Hindlimb muscle (tissue), 1 donor: ENCODE measurements around the gene NTF3. TPM values are rescaled to one million over a fixed set of nuclear protein-coding genes. Genes with fewer than 3 reads are reported as not detected.

Experiments used
- DNase-seq: peaks from one replicate; pipeline ENCODE4 v3.0.0-alpha.2; 2013
- polyA plus RNA-seq: library from polyadenylated mRNA; unstranded; fragments of 120-200 nt; gene quantifications from one replicate; pipeline ENCODE4 v1.2.1, GENCODE V29; 2013; ENCODE audit not compliant: insufficient read length

NTF3 gene
- polyA plus RNA-seq, 1 donor: 2.4 TPM

DNA sequence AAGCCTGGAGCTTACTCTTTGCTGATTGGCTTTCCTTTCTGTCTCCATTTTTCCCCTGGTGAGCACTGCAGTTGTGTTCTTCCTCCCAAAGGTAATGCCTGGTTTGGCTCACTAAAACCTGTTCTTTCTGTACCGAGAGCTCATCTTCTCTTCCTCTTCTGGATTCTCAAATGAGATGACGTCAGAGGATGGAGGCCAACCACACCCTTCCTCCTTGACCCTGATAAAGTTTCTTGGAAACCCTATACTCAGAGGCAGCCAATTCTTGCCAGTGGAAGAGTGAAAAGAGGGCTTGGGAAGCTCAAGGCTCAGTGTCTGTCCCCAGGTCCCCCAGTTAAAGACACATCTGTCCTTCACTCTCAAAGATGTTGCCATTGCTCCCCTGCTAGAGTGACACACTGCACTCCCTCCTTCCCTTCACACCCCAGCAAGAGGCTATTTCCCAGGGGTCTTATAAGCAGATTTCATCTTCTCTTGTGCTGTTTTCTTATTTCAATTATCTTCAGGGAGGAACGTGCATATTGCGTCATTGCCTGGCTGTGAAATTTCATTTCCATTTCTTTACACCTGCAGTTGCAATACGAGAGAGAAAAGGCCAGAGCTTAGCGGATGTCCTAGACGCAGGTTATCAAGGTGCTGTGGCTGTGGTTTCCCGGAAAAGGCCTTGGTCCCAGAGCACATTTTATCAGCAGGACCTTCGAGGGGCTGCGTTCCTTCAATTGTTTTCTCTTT is 27.3 kb downstream of the NTF3 start:
- no peak for DNase-seq

- no peak for DNase-seq
Measured at GRCh38 chr12:5460817-5461216, 28.9 kb downstream of the NTF3 start.

GRCh38 chr12:5461966-5462365 is 30.1 kb downstream of the NTF3 start:
- DNase-seq: no peak

GRCh38 chr12:5464096-5464495 is 32.2 kb downstream of the NTF3 start:
- DNase-seq: no peak

GRCh38 chr12:5465384-5465783 is 33.5 kb downstream of the NTF3 start:
- DNase-seq: no peak

DNA sequence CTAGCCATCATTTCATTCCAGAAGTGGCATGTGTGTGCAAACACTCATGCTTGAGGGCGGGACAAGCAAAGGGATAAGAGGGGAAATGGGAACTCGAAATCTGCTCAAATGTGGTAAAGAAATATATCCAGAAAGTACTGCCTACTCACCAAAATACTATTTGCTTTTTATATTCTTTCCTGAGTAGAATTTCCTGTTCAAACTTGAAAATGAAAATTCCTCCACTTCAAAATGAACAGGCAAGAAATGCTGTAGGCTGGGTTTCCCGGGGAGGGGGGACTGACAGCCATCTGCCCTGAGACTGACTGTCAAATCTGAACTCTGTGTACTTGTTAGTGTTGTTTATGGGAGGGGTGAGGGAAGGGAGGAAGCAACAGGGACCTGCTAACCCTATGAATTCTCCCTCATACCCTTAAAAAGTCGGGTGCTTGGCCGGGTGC is 34.6 kb downstream of the NTF3 start:
- no peak for DNase-seq

GRCh38 chr12:5467931-5468330 is 36.0 kb downstream of the NTF3 start:
- no peak for DNase-seq

GRCh38 chr12:5470221-5470620 is 38.3 kb downstream of the NTF3 start:
- no peak for DNase-seq

DNA sequence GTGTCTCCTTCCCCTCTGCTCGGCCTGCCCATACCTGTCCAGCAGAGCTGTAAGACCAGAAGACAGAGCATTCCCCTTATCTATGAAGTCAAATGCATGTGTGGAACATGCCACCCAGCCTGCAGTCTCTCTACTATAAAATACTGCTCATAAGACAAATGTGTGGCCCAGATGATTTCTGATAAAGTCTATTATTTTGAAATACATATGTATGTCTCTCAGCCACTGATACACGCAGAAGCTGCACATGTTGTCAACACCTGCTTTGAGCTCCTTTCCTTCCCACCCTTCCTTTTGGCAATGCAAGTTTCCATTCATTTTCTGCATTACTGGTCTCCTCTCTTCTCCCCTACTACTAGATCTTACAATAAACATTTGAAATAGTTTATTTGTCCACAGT is 38.8 kb downstream of the NTF3 start:
- no peak for DNase-seq

DNA sequence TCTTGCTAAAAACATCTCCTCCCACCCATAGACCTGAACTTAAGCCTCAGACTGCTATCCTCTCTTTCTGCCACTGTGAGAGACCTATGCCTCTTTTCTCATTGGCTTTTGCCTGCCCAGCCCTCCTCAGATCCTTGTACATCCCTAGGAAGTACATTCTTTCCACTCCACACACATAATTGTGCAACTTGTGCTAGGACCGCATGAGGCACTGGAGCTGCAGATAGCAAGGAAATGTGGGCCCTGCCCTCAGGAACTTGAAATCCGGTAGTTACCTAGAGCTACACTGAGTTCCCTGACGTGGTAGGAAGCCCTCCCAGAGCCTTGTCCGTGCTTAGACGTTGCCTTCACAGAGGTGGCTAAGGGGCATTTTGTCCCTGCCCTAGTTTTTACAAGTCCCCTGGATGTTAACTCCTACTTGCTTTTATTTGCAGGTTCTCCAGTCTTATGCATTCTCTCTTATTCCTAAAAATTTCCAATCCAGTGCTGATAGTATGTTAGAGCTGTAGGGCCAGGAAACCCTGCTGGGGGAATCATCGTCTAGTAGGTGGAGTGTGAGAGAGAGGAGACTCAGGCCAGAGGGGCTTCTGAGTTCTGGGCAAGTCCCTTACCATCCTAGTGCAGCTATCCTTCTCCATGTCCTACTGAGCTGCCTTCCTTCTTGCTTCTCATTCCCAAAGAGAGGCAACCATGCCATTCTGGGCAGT is 41.3 kb downstream of the NTF3 start:
- no peak for DNase-seq

- DNase-seq: no peak
Measured at GRCh38 chr12:5473783-5474116, 41.8 kb downstream of the NTF3 start.

- no peak for DNase-seq
Measured at GRCh38 chr12:5476356-5476755, 44.4 kb downstream of the NTF3 start.

GRCh38 chr12:5478081-5478706 is 46.3 kb downstream of the NTF3 start:
- DNase-seq: no peak

DNA sequence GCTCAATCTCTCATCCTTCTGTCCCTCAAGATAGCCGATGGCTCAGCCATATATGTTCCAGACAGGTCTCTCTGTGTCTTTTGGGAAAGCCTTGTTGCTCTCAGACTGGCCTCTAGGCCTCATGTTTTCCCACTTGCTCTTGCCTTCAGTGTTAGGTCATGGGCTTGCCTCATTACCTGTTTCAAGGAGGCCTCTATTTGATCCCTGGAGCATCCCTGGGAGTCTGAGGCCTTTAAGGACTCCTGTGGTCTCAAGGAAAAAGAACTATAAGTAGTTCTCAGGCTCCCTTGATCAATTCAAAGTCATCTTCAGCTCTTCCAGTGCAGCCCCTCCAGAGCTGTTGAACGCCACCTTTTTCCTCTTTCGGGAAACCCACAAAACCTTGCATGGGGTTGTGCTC is 47.9 kb downstream of the NTF3 start:
- DNase-seq: no peak

DNA sequence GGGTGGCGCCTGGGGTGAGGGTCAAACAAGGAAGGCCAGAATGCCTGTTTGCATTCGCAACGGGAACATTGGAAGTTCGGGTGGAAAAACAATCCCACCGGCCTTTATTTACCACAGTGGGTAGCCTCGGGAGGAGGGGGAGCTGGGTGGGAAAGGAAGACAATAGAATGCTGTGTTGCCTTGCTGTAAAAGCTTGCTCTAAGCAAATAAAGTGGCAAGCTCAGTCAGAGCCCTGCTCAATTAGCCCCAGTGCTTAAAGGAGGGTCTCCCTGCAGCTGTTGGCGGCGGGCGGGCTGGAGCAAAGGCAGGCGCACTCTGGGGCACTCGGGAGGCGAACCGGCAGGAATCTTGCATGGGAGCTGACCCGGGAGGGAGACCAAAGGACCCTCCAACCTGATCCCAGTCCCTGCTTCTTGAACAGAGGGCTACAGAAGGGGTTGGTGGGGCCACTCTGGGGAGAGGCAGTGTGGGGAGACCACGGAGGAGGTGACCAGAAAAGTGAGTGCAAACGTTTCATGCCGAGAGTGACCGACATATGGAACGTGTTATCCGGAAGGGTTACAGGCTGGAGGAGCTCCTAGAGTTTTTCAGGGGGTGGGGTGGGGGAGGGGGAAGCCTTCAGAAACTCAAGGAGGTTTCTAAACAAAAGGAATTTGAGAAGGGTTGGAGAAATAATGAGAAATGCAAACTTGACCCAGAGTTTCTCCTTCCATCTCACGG is 48.5 kb downstream of the NTF3 start:
- DNase-seq: no peak

GRCh38 chr12:5480938-5481303 is 49.0 kb downstream of the NTF3 start:
- no peak for DNase-seq

DNA sequence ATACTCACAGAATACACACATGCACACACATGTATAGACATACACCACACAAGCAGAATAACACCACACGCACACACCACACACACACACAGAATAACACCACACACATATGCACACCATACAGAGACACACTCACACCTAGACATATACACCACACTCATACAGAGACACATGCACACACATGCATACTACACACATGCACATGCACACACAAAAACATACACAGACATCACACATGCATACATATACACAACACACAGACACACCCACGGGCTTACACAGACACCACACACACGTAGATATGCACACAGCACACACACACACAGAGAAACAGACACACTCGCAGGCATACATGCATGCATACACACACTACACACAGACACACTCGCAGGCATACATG is 49.7 kb downstream of the NTF3 start:
- DNase-seq: no peak

DNA sequence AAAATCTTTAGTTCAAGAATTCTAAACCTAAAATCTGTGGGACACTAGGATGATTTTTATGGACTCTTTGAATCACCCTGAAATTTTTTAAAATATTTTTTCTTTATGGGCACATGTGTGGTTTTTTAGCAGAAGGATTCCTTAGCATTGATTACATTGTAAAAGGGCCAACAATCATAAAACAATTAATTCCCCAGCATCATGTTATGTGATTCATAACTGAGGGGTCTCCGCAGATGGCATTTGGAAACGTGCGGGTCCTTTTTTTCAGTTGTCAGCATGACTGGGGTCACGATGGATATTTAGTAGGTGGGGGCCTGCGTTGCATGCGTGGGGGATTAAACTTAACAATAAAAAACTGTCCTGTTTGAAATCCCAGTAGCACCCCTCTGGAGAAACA is 52.5 kb downstream of the NTF3 start:
- DNase-seq: no peak

DNA sequence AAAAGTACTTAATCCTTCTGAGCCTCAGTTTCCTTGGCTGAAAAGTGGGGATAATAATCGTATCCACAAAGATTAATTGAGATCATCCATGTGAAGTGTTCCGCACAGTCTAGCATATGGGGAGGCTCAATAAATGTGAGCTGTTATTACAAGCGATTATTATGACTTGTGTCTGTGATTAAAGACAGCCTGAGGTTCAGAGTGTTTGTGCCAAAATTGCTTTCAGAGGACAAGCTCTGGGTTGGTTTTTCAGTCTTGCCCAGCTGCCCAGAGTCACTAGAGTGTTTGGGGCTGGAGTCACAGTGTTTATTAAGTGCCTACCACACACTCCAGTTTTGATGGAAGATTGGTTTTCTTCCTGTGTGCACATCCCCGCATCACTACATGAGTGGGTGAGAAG is 53.5 kb downstream of the NTF3 start:
- no peak for DNase-seq

- DNase-seq: no peak
Measured at GRCh38 chr12:5487076-5487475, 55.2 kb downstream of the NTF3 start.

- no peak for DNase-seq
Measured at GRCh38 chr12:5487948-5488625, 56.2 kb downstream of the NTF3 start.

GRCh38 chr12:5488626-5488955 is 56.7 kb downstream of the NTF3 start:
- no peak for DNase-seq

- DNase-seq: no peak
Measured at GRCh38 chr12:5489017-5489416, 57.1 kb downstream of the NTF3 start.
